ENCODE data around the gene PRR15L.

- TF ChIP-seq CTCF (IDR thresholded peaks at IDR 0.05) (no peak), POLR2A (IDR thresholded peaks at IDR 0.05) (no peak), POLR2AphosphoS5 (IDR thresholded peaks at IDR 0.05) (no peak)
These were observed 18.1 kb upstream of the PRR15L start for GRCh38 chr17:47975823-47976205.
